Activated T-cell treated with anti-CD3 and anti-CD28 coated beads, Interleukin-2, amount 50 U/mL, for 72 hours (primary cell): ENCODE results near the gene RNF126. TPM values are rescaled to one million over a fixed set of nuclear protein-coding genes. Genes with fewer than 3 reads are reported as not detected.
"Not testable (repeated sequence)": the region's sequence is repeated elsewhere in the genome, so short reads cannot be mapped to it uniquely, and the experiment has no call there.

Source experiments
- ATAC-seq, 2 donors: fragments of 150-1000 bp; cut with Tn5 transposase; replicated peaks in 1 of 2; 2 replicates each; pipeline ENCODE4 v1.10.0; 2021; ENCODE audit warnings: moderate library complexity in 2 of 2, mild to moderate bottlenecking in 1 of 2
- DNase-seq, 2 donors: peaks; one replicate each; pipeline ENCODE4 v3.0.0; 2021 to 2022; ENCODE audit warnings: mixed read lengths in 1 of 2
- H3K27ac Mint-ChIP-seq: one replicate; pipeline ENCODE4 v1.8.0; 2022; ENCODE audit warnings: mild to moderate bottlenecking, moderate library complexity, mixed read lengths
- H3K27me3 Mint-ChIP-seq: one replicate; pipeline ENCODE4 v1.8.0; 2022; ENCODE audit warnings: low read depth, mixed read lengths
- H3K36me3 Mint-ChIP-seq, 2 donors: one replicate each; pipeline ENCODE4 v1.8.0; 2022; ENCODE audit warnings: mixed read lengths in 2 of 2, mild to moderate bottlenecking in 1 of 2; ENCODE audit not compliant: insufficient read depth in 2 of 2
- H3K4me1 Mint-ChIP-seq: one replicate; pipeline ENCODE4 v1.8.0; 2022; ENCODE audit warnings: low read depth, mixed read lengths
- H3K4me3 Mint-ChIP-seq, 2 donors: one replicate each; pipeline ENCODE4 v1.8.0; 2022; ENCODE audit warnings: mild to moderate bottlenecking in 2 of 2, mixed read lengths in 2 of 2, moderate library complexity in 2 of 2
- H3K9me3 Mint-ChIP-seq, 2 donors: one replicate each; pipeline ENCODE4 v1.8.0; 2022; ENCODE audit warnings: mixed read lengths in 2 of 2
- total RNA-seq, 2 donors: library from RNA; stranded (reverse); gene quantifications; one replicate each; pipeline ENCODE4 v1.2.3, GENCODE V29; 2022

The RNF126 gene
- total RNA-seq, 2 donors from 2014 or later = 72.8 to 91.8 TPM

GRCh38 chr19:679418-680286, 16.6 kb upstream of the RNF126 start:
- Mint-ChIP-seq H3K27ac (no peak overlapping the region), H3K36me3 (no peaks in the 10 kb centered on the region), H3K27me3 (no peaks in the 10 kb centered on the region), H3K9me3 (no peaks in the 10 kb centered on the region), H3K4me1 (no peaks in the 10 kb centered on the region), H3K4me3 (peak overlapping the region; percentile 74 to 75)
- ATAC-seq = peak; percentile 1 to 6
- peak; percentile 47 to 52 for DNase-seq

- Mint-ChIP-seq H3K27me3 (no peaks in the 10 kb centered on the region), H3K4me3 (peak overlapping the region; percentile 60 to 75), H3K27ac (no peak overlapping the region), H3K4me1 (no peaks in the 10 kb centered on the region), H3K36me3 (no peaks in the 10 kb centered on the region), H3K9me3 (no peaks in the 10 kb centered on the region)
- DNase-seq (no peak), ATAC-seq (no peak)
These were observed 15.9 kb upstream of the RNF126 start for GRCh38 chr19:678791-679388.

- Mint-ChIP-seq H3K27ac (no peak overlapping the region), H3K4me3 (no peak overlapping the region), H3K4me1 (no peaks in the 10 kb centered on the region), H3K9me3 (no peaks in the 10 kb centered on the region), H3K27me3 (no peaks in the 10 kb centered on the region), H3K36me3 (no peaks in the 10 kb centered on the region)
- ATAC-seq (no peak), DNase-seq (no peak)
These were observed 14.8 kb upstream of the RNF126 start for GRCh38 chr19:677601-678436.

- no peaks in the 10 kb centered on the region for H3K4me1 Mint-ChIP-seq
- no peaks in the 10 kb centered on the region for H3K9me3 Mint-ChIP-seq
- H3K4me3 Mint-ChIP-seq = no peak overlapping the region
- no peak overlapping the region for H3K27ac Mint-ChIP-seq
- H3K36me3 Mint-ChIP-seq = no peaks in the 10 kb centered on the region
- ATAC-seq = no peak
- H3K27me3 Mint-ChIP-seq = no peaks in the 10 kb centered on the region
- DNase-seq = no peak
These were observed 14.2 kb upstream of the RNF126 start for GRCh38 chr19:677201-677600.

GRCh38 chr19:676339-677105, 13.5 kb upstream of the RNF126 start, which contains the start of gene FSTL3:
TSS of gene FSTL3 (plus strand) at chr19:676392. CDS start at chr19:676424, 32 bp downstream.
- Mint-ChIP-seq H3K27ac (no peak within 1 kb of the TSS), H3K27me3 (no peaks in the 10 kb centered on the region), H3K4me1 (no peaks in the 10 kb centered on the region), H3K4me3 (no peak within 1 kb of the TSS), H3K36me3 (no peaks in the 10 kb centered on the region), H3K9me3 (no peaks in the 10 kb centered on the region)
- DNase-seq = no peak
- no peak for ATAC-seq

- ATAC-seq = no peak
- Mint-ChIP-seq H3K27ac (no peak overlapping the region), H3K36me3 (no peaks in the 10 kb centered on the region), H3K9me3 (no peaks in the 10 kb centered on the region), H3K27me3 (no peaks in the 10 kb centered on the region), H3K4me3 (no peak overlapping the region), H3K4me1 (no peaks in the 10 kb centered on the region)
- DNase-seq = no peak
These were observed 13.0 kb upstream of the RNF126 start for GRCh38 chr19:676007-676338.

- H3K36me3 Mint-ChIP-seq = no peaks in the 10 kb centered on the region
- no peak for DNase-seq
- H3K9me3 Mint-ChIP-seq = no peaks in the 10 kb centered on the region
These were observed 11.5 kb upstream of the RNF126 start for GRCh38 chr19:674282-675151.

GRCh38 chr19:670609-671075, 7.6 kb upstream of the RNF126 start:
- no peaks in the 10 kb centered on the region for H3K9me3 Mint-ChIP-seq
- no peak for DNase-seq
- H3K27ac Mint-ChIP-seq = no peak overlapping the region
- H3K27me3 Mint-ChIP-seq = no peaks in the 10 kb centered on the region
- peak in 1 of 2 donors; percentile 34 for ATAC-seq
- no peaks in the 10 kb centered on the region for H3K4me1 Mint-ChIP-seq
- no peak overlapping the region for H3K4me3 Mint-ChIP-seq
- H3K36me3 Mint-ChIP-seq = no peaks in the 10 kb centered on the region

More at GRCh38 chr19:674282-675151, 11.5 kb upstream of the RNF126 start:
- Mint-ChIP-seq H3K4me1 (no peaks in the 10 kb centered on the region), H3K27me3 (no peaks in the 10 kb centered on the region), H3K4me3 (no peak overlapping the region), H3K27ac (no peak overlapping the region)
- ATAC-seq = no peak

GRCh38 chr19:668675-669434, 5.8 kb upstream of the RNF126 start:
- DNase-seq, H3K4me3 Mint-ChIP-seq, ATAC-seq, H3K27ac Mint-ChIP-seq, H3K36me3 Mint-ChIP-seq, H3K9me3 Mint-ChIP-seq, H3K27me3 Mint-ChIP-seq: not testable (repeated sequence)
- H3K4me1 Mint-ChIP-seq = peaks cover 14% of the 10 kb centered on the region

- not testable (repeated sequence) for H3K4me3 Mint-ChIP-seq, H3K36me3 Mint-ChIP-seq, H3K9me3 Mint-ChIP-seq, H3K27ac Mint-ChIP-seq, ATAC-seq, H3K27me3 Mint-ChIP-seq, DNase-seq
- peaks cover 20% of the 10 kb centered on the region for H3K4me1 Mint-ChIP-seq
These were observed 4.1 kb upstream of the RNF126 start for GRCh38 chr19:666985-667573.

GRCh38 chr19:664913-665443, 2.0 kb upstream of the RNF126 start:
- ATAC-seq = peak; percentile 12
- DNase-seq = peak; percentile 87 to 88
- peaks cover 36% of the 10 kb centered on the region for H3K4me1 Mint-ChIP-seq
- H3K27me3 Mint-ChIP-seq = no peaks in the 10 kb centered on the region
- H3K27ac Mint-ChIP-seq = peak overlapping the region; percentile 30
- H3K9me3 Mint-ChIP-seq = no peaks in the 10 kb centered on the region
- H3K4me3 Mint-ChIP-seq = peak overlapping the region; percentile 67 to 92
- H3K36me3 Mint-ChIP-seq = peaks cover 0 to 3% of the 10 kb centered on the region in 2 donors
